ENCODE measurements around the gene GDAP1L1.
A peak's percentile ranks its signal among the peaks of the same experiment; 100 is the strongest.

GDAP1L1 gene

GRCh38 chr20:44251284-44251683 is 4.2 kb downstream of the GDAP1L1 start:
- TF ChIP-seq CTCF (IDR thresholded peaks at IDR 0.05; ENCODE audit: low read depth, low read length): no peak
- no peak for DNase-seq (ENCODE audit: low read depth in 2 of 2)
- no peak overlapping the region for H3K4me3 ChIP-seq (replicated peaks in 1 of 2; ENCODE audit: low read depth in 2 of 2, low read length in 2 of 2)

GRCh38 chr20:44253528-44253927 is 6.4 kb downstream of the GDAP1L1 start:
- peak; percentile 0 for TF ChIP-seq CTCF (IDR thresholded peaks at IDR 0.05; ENCODE audit: low read depth, low read length)
- no peak for DNase-seq (ENCODE audit: low read depth in 2 of 2)
- H3K4me3 ChIP-seq (replicated peaks in 1 of 2; ENCODE audit: low read depth in 2 of 2, low read length in 2 of 2): no peak overlapping the region

GRCh38 chr20:44254073-44254472 is 7.0 kb downstream of the GDAP1L1 start:
- TF ChIP-seq CTCF (IDR thresholded peaks at IDR 0.05; ENCODE audit: low read depth, low read length): no peak
- no peak overlapping the region for H3K4me3 ChIP-seq (replicated peaks in 1 of 2; ENCODE audit: low read depth in 2 of 2, low read length in 2 of 2)
- DNase-seq (ENCODE audit: low read depth in 2 of 2): no peak

- H3K4me3 ChIP-seq (replicated peaks in 1 of 2; ENCODE audit: low read depth in 2 of 2, low read length in 2 of 2): no peak overlapping the region
- no peak for TF ChIP-seq CTCF (IDR thresholded peaks at IDR 0.05; ENCODE audit: low read depth, low read length)
- no peak for DNase-seq (ENCODE audit: low read depth in 2 of 2)
Observed at GRCh38 chr20:44255942-44256341, 8.8 kb downstream of the GDAP1L1 start.

- H3K4me3 ChIP-seq (replicated peaks in 1 of 2; ENCODE audit: low read depth in 2 of 2, low read length in 2 of 2): no peak overlapping the region
- TF ChIP-seq CTCF (IDR thresholded peaks at IDR 0.05; ENCODE audit: low read depth, low read length): no peak
- DNase-seq (ENCODE audit: low read depth in 2 of 2): no peak
Observed at GRCh38 chr20:44256961-44257360, 9.9 kb downstream of the GDAP1L1 start.

GRCh38 chr20:44258226-44258890 is 11.2 kb downstream of the GDAP1L1 start:
- no peak for TF ChIP-seq CTCF (IDR thresholded peaks at IDR 0.05; ENCODE audit: low read depth, low read length)
- no peak for DNase-seq (ENCODE audit: low read depth in 2 of 2)
- no peak overlapping the region for H3K4me3 ChIP-seq (replicated peaks in 1 of 2; ENCODE audit: low read depth in 2 of 2, low read length in 2 of 2)

GRCh38 chr20:44264287-44264686 is 17.2 kb downstream of the GDAP1L1 start:
- TF ChIP-seq CTCF (IDR thresholded peaks at IDR 0.05; ENCODE audit: low read depth, low read length): no peak

More at GRCh38 chr20:44264287-44264686, 17.2 kb downstream of the GDAP1L1 start:
- H3K4me3 ChIP-seq (replicated peaks in 1 of 2; ENCODE audit: low read depth in 2 of 2, low read length in 2 of 2): no peak overlapping the region
- DNase-seq (ENCODE audit: low read depth in 2 of 2): peak in 1 of 2 donors; percentile 6
